ENCODE data around the gene UBR7.
"Not testable (repeated sequence)": the region's sequence is repeated elsewhere in the genome, so short reads cannot be mapped to it uniquely, and the experiment has no call there.

DNA sequence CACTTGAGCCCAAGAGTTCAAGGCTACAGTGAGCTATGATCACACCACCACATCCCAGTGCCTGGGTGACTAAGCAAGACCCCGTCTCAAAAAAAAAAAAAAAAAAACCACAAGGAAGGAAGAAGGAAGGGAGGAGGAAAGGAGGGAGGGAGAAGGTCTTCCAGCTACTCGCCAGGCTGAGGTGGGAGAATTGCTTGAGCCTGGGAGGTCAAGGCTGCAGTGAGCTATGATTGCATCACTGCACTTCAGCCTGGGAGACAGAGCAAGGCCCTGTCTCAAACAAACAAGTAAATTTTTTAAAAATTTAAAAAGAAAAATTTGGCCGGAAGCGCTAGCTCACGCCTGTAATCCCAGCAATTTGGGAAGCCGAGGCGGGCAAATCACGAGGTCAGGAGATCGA, 38.4 kb upstream of the UBR7 start:
- TF ChIP-seq, protein P1, sequence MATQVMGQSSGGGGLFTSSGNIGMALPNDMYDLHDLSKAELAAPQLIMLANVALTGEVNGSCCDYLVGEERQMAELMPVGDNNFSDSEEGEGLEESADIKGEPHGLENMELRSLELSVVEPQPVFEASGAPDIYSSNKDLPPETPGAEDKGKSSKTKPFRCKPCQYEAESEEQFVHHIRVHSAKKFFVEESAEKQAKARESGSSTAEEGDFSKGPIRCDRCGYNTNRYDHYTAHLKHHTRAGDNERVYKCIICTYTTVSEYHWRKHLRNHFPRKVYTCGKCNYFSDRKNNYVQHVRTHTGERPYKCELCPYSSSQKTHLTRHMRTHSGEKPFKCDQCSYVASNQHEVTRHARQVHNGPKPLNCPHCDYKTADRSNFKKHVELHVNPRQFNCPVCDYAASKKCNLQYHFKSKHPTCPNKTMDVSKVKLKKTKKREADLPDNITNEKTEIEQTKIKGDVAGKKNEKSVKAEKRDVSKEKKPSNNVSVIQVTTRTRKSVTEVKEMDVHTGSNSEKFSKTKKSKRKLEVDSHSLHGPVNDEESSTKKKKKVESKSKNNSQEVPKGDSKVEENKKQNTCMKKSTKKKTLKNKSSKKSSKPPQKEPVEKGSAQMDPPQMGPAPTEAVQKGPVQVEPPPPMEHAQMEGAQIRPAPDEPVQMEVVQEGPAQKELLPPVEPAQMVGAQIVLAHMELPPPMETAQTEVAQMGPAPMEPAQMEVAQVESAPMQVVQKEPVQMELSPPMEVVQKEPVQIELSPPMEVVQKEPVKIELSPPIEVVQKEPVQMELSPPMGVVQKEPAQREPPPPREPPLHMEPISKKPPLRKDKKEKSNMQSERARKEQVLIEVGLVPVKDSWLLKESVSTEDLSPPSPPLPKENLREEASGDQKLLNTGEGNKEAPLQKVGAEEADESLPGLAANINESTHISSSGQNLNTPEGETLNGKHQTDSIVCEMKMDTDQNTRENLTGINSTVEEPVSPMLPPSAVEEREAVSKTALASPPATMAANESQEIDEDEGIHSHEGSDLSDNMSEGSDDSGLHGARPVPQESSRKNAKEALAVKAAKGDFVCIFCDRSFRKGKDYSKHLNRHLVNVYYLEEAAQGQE (IDR thresholded peaks at IDR 0.05; ENCODE audit: insufficient read depth in 1 of 2, low read depth in 2 of 2, low read length in 1 of 2) = not testable (repeated sequence)
- TF ChIP-seq, protein P2, sequence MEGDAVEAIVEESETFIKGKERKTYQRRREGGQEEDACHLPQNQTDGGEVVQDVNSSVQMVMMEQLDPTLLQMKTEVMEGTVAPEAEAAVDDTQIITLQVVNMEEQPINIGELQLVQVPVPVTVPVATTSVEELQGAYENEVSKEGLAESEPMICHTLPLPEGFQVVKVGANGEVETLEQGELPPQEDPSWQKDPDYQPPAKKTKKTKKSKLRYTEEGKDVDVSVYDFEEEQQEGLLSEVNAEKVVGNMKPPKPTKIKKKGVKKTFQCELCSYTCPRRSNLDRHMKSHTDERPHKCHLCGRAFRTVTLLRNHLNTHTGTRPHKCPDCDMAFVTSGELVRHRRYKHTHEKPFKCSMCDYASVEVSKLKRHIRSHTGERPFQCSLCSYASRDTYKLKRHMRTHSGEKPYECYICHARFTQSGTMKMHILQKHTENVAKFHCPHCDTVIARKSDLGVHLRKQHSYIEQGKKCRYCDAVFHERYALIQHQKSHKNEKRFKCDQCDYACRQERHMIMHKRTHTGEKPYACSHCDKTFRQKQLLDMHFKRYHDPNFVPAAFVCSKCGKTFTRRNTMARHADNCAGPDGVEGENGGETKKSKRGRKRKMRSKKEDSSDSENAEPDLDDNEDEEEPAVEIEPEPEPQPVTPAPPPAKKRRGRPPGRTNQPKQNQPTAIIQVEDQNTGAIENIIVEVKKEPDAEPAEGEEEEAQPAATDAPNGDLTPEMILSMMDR (IDR thresholded peaks at IDR 0.05) = not testable (repeated sequence)
- TF ChIP-seq POLR2AphosphoS5 (IDR thresholded peaks at IDR 0.05; ENCODE audit: low read depth, low read length); SIN3A (IDR thresholded peaks at IDR 0.05; ENCODE audit: borderline replicate concordance, insufficient read depth, low read depth, low read length); TCF7L2 (IDR thresholded peaks at IDR 0.05; ENCODE audit: low read depth, low read length): not testable (repeated sequence)
